ENCODE results near the gene MRPL54.

GRCh38 chr19:3733549-3734309, 28.8 kb upstream of the MRPL54 start:
- TF ChIP-seq CTCF (IDR thresholded peaks at IDR 0.05; ENCODE audit: insufficient read depth, low read length) (no peak), POLR2AphosphoS5 (IDR thresholded peaks at IDR 0.05; ENCODE audit: low read depth) (no peak), GABPA (IDR thresholded peaks at IDR 0.05; ENCODE audit: low read depth) (no peak)

Measured in HL-60 (cell line).